BE2C (cell line): ENCODE results near the gene OSBPL3.

ENCODE experiments used
- DNase-seq: peaks from one replicate; pipeline ENCODE4 v3.0.0-alpha.2; 2020
- H3K27me3 ChIP-seq: fragments of 250-450 bp; sonication (Bioruptor Pico); 2 replicates; pipeline ENCODE4 v1.5.1; 2020; ENCODE audit warnings: mild to moderate bottlenecking
- H3K36me3 ChIP-seq: fragments of 250-450 bp; sonication (Bioruptor Pico); 2 replicates; pipeline ENCODE4 v1.5.1; 2020; ENCODE audit warnings: mild to moderate bottlenecking
- H3K4me1 ChIP-seq: fragments of 250-450 bp; sonication (Bioruptor Pico); 2 replicates; pipeline ENCODE4 v1.5.1; 2020
- H3K4me3 ChIP-seq: 2 replicates; pipeline ENCODE4 v1.5.1; 2011; ENCODE audit warnings: low read depth, low read length
- H3K9me3 ChIP-seq: fragments of 250-450 bp; sonication (Bioruptor Pico); 2 replicates; pipeline ENCODE4 v1.5.1; 2020
- TF ChIP-seq, protein P1 (sequence below): IDR thresholded peaks from 2 replicates; pipeline ENCODE4 v1.5.1; 2012; ENCODE audit warnings: mild to moderate bottlenecking, low read depth, low read length

Gene OSBPL3

DNA sequence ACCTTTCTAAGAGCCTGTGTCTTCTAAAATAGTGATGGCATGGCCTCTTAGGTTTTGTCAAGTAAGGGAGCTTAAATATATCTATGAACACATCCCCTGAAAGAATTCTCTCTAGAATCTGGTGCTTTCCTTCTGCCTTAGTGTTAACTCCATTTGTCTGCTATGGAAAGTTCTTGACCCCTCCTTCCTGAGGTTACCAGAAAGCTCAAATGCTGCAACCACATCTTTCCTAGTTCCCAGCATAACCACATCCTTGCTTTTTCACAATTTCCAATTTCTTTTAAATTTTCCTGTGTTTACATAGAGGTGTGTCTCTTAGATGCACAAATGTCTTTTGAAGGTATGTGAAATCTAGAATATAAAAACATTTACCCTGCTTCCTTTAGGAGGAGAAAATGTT is 206.3 kb downstream of the OSBPL3 start:
- H3K27me3 ChIP-seq, result no peaks in the 10 kb centered on the region; the same call in 1 of the 2 replicates
- DNase-seq, result no peak

DNA sequence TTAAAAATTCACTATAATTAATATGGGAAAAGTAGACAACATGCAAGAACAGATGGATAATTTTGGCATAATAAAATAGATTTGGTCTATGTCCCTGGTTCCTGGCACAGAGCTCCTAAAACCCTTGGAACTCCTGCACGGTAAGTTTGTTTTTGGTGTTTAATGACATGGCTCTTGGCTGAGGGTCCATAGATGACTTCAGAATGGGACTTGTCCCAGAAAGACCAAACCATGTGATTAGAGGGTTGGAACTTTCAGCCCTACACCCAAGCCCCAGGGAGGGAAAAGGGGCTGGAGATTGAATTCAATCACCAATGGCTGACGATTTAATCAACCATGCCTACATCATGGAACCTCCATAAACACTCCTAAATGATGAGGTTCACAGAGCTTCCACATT is 210.1 kb downstream of the OSBPL3 start:
- no peak for DNase-seq
- H3K27me3 ChIP-seq, result no peaks in the 10 kb centered on the region; the same call in 1 of the 2 replicates
- no peak overlapping the region for H3K4me3 ChIP-seq
- H3K9me3 ChIP-seq, result no peaks in the 10 kb centered on the region
- TF ChIP-seq, protein P1, sequence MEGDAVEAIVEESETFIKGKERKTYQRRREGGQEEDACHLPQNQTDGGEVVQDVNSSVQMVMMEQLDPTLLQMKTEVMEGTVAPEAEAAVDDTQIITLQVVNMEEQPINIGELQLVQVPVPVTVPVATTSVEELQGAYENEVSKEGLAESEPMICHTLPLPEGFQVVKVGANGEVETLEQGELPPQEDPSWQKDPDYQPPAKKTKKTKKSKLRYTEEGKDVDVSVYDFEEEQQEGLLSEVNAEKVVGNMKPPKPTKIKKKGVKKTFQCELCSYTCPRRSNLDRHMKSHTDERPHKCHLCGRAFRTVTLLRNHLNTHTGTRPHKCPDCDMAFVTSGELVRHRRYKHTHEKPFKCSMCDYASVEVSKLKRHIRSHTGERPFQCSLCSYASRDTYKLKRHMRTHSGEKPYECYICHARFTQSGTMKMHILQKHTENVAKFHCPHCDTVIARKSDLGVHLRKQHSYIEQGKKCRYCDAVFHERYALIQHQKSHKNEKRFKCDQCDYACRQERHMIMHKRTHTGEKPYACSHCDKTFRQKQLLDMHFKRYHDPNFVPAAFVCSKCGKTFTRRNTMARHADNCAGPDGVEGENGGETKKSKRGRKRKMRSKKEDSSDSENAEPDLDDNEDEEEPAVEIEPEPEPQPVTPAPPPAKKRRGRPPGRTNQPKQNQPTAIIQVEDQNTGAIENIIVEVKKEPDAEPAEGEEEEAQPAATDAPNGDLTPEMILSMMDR, result no peak
- no peaks in the 10 kb centered on the region for H3K4me1 ChIP-seq
- no peaks in the 10 kb centered on the region for H3K36me3 ChIP-seq

More for the DNA sequence above, 206.3 kb downstream of the OSBPL3 start:
- H3K36me3 ChIP-seq, result no peaks in the 10 kb centered on the region
- H3K4me1 ChIP-seq, result no peaks in the 10 kb centered on the region
- no peak overlapping the region for H3K4me3 ChIP-seq
- H3K9me3 ChIP-seq, result no peaks in the 10 kb centered on the region
- TF ChIP-seq, protein P1, result no peak

DNA sequence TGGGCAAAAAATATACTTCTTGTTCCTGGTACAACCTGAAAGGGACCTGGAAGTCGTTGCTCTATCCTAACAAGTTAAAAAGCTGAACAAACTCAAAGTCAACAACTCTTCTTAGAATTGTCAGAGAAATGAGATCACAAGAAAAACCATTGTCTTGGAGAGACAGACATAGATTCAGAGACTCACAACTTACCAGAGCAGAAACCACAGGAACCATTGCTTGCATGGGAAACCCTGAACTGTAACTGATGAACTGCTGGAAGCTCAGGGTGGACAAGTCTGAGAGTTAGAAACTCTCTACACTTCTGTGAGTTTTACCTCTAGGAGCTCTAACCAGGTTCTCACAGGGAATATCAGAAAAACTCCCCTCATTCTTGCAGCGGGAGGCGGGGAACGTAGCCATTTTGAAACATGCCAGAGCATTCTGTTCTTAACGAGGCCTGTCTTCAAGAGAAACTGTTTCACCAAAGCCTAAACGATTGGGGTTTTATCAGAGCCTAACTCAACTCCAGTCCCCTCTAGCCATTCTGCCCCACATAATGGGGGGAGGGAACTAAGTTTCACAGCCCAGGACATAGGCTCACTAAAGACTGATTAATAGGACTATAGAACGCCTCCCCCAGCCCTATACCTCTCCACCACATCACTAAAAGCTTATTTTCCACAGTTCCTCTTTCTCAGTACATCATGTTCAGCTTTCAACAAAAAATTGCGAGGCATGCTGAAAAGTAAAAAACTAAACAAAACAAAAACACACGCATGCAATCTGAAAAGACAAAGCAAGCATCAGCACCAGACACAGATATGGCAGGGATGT is 210.8 kb downstream of the OSBPL3 start:
- no peak for DNase-seq
- Histone ChIP-seq H3K4me1 (no peaks in the 10 kb centered on the region), H3K9me3 (no peaks in the 10 kb centered on the region), H3K27me3 (no peaks in the 10 kb centered on the region; the same call in 1 of the 2 replicates), H3K4me3 (no peak overlapping the region), H3K36me3 (no peaks in the 10 kb centered on the region)
- TF ChIP-seq, protein P1, result no peak

DNA sequence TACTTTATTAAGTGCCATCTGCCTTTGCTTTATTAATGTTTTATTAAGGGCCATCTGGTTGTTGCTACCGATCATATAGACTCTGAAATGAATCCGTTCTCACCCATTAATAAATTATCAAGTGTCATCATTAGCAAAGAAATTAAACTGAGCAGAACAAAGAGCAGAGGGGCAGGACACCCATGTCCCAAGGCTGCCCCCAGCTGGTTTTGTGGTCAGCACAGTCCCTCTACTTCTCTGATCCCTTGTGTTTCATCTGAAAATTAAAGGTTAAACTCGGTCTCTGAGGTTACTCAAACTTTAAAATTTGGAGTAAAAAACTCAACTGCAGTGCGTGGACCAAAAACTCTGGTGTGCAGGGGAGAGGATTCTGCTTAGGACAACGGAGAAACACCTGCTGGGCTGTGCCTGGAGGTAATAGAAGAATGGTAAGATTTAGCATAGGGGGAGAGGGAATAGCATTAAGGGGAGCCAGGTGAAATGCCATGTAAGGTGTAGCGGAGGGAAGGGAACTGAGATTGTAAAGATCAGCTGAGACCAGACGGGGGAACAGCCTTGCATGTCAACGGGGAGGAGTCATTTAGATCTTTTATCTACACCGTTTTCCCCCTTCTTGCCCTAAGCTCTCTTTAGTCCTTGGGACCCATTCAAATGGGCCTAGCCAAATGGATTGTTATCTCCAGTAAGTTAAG is 212.0 kb downstream of the OSBPL3 start:
- no peak for DNase-seq
- Histone ChIP-seq H3K27me3 (no peaks in the 10 kb centered on the region; the same call in 1 of the 2 replicates), H3K4me3 (no peak overlapping the region), H3K9me3 (no peaks in the 10 kb centered on the region), H3K4me1 (no peaks in the 10 kb centered on the region), H3K36me3 (no peaks in the 10 kb centered on the region)
- TF ChIP-seq, protein P1, result peak; percentile 31

DNA sequence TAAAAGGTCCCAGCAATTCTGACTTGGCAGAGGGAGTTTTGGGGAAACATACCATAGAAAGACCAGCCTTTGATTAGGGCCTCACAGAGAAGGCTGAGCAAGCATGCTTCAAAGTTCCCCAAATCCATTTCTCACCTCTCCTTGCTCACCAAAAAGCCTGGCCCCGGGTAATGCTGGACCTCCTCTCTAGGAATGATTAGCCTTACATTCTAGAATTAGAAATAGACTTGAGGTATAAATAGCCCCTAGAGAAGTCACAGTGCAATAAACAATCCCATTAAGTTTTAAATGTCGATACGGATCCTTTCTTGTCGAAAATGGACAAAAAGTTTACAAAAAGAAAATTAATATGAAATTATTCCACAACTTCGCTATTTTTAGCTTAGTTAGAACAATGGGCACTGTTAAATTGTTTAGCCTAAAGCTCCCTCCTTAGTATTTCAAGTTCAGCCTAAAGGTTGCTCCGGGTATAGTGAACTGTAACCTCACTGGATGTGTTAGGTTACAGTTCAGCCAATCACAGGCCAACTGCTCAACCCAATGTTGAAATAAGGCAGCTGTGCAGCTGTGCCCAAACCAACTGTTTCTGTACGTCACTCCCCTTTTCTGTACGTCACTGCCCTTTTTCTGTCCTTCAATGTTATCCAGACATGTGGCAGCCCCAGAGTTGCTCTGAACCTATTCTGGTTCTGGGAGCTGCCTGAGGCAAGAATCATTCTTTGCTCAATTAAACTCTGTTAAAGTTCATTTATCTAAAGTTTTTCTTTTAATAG is 214.8 kb downstream of the OSBPL3 start:
- Histone ChIP-seq H3K4me1 (no peaks in the 10 kb centered on the region), H3K4me3 (no peak overlapping the region), H3K9me3 (no peaks in the 10 kb centered on the region), H3K27me3 (no peaks in the 10 kb centered on the region; the same call in 1 of the 2 replicates), H3K36me3 (no peaks in the 10 kb centered on the region)
- peak; percentile 59 for DNase-seq
- TF ChIP-seq, protein P1, result no peak
